Brain microvascular endothelial cell (primary cell): ENCODE results near the gene ZNF423.

Experiments used
- DNase-seq: peaks from one replicate; pipeline ENCODE4 v3.0.0-alpha.2; 2020
- H3K27ac ChIP-seq: fragments of 250-450 bp; sonication (Bioruptor Pico); 2 replicates; pipeline ENCODE4 v1.5.1; 2020; ENCODE audit warnings: mild to moderate bottlenecking, moderate library complexity
- H3K27me3 ChIP-seq: fragments of 250-450 bp; sonication (Bioruptor Pico); replicated peaks from 2 replicates; pipeline ENCODE4 v1.5.1; 2020; ENCODE audit warnings: mild to moderate bottlenecking
- H3K36me3 ChIP-seq: fragments of 250-450 bp; sonication (Bioruptor Pico); replicated peaks from 2 replicates; pipeline ENCODE4 v1.5.1; 2020; ENCODE audit warnings: mild to moderate bottlenecking
- H3K4me3 ChIP-seq: 2 replicates; pipeline ENCODE4 v1.5.1; 2011; ENCODE audit warnings: low read depth, mild to moderate bottlenecking, control low read depth, low read length, moderate library complexity
- in situ Hi-C: cut with HindIII; loops from 2 replicates; pipeline ENCODE4 v1.10.0; 2017; ENCODE audit warnings: low sequenced_read_pairs, low pct_ligation_motif_present
- TF ChIP-seq, protein P1 (sequence below): IDR thresholded peaks from 2 replicates; pipeline ENCODE4 v1.5.1; 2011; ENCODE audit warnings: low read depth, mild to moderate bottlenecking, moderate library complexity, low read length, control low read depth, inconsistent platforms; ENCODE audit errors: missing control alignments

ZNF423 gene

DNA sequence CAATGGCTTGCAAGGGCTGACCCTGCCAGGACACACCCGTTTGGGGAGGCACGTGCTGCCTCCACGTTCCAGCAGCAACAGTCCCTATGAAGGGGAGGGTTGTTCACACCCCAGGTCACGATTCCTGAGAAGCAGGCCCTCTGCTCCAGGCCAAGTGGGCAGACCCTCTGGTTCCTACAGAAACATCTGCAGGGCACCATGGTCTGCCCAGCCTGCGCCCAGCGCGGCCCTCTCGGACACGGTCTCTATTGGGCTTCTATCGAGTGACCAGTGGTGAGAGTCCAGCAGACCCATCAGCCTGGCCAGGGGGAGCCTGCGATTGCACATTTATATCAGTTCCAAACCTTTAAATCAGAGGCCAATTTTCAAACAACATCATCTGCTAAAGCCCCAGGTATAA, 128.3 kb downstream of the ZNF423 start:
- no peak for DNase-seq
- H3K27me3 ChIP-seq, result no peaks in the 10 kb centered on the region
- H3K36me3 ChIP-seq, result no peaks in the 10 kb centered on the region
- in situ Hi-C loops, result no loop called here
- no peak overlapping the region for H3K27ac ChIP-seq
- no peak overlapping the region for H3K4me3 ChIP-seq
- TF ChIP-seq, protein P1, sequence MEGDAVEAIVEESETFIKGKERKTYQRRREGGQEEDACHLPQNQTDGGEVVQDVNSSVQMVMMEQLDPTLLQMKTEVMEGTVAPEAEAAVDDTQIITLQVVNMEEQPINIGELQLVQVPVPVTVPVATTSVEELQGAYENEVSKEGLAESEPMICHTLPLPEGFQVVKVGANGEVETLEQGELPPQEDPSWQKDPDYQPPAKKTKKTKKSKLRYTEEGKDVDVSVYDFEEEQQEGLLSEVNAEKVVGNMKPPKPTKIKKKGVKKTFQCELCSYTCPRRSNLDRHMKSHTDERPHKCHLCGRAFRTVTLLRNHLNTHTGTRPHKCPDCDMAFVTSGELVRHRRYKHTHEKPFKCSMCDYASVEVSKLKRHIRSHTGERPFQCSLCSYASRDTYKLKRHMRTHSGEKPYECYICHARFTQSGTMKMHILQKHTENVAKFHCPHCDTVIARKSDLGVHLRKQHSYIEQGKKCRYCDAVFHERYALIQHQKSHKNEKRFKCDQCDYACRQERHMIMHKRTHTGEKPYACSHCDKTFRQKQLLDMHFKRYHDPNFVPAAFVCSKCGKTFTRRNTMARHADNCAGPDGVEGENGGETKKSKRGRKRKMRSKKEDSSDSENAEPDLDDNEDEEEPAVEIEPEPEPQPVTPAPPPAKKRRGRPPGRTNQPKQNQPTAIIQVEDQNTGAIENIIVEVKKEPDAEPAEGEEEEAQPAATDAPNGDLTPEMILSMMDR, result no peak

DNA sequence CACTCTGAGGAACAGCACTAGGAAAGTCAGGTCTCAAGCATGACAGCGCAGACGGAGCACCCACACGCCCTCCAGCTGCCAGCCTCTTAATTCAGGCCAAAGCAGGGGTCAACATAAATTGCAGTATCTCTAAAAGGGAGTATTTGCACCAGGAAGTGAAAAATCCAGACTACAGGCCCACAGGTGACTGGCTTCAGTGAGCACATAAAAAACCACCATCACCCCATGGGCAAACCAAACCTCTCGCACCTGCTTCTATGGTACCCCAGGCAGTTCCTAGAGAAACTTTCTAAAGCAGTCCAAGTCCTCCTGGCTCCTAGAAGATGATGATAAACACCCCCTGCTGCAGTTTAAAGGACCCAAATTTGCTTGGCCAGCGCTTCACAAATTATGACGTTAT, 129.8 kb downstream of the ZNF423 start:
- Histone ChIP-seq H3K4me3 (no peak overlapping the region), H3K27ac (no peak overlapping the region), H3K36me3 (no peaks in the 10 kb centered on the region), H3K27me3 (no peaks in the 10 kb centered on the region)
- DNase-seq, result no peak
- TF ChIP-seq, protein P1, result no peak
- in situ Hi-C loops, result no loop called here

DNA sequence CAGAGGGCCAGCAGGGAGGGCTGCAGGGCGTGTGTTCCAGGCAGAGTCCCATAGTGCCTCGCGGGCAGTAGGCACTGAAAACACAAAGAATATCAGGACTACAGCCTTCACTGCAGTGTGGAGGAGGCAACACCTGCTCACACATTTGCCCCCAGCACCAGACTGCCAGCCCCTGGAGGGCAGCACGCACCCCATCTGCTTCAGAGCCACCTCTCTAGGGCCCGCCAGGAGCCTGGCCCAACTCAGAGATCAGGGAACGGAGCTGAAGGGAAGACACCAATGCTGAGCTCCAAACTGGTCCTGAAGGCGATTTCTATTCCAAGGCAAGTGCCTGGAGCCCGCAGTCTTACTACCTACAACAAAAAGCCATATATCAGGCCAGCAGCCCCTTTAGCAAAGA, 130.3 kb downstream of the ZNF423 start:
- DNase-seq, result no peak
- TF ChIP-seq, protein P1, result no peak
- H3K27me3 ChIP-seq, result no peaks in the 10 kb centered on the region
- H3K4me3 ChIP-seq, result no peak overlapping the region
- H3K27ac ChIP-seq, result no peak overlapping the region
- in situ Hi-C loops, result no loop called here
- H3K36me3 ChIP-seq, result no peaks in the 10 kb centered on the region

DNA sequence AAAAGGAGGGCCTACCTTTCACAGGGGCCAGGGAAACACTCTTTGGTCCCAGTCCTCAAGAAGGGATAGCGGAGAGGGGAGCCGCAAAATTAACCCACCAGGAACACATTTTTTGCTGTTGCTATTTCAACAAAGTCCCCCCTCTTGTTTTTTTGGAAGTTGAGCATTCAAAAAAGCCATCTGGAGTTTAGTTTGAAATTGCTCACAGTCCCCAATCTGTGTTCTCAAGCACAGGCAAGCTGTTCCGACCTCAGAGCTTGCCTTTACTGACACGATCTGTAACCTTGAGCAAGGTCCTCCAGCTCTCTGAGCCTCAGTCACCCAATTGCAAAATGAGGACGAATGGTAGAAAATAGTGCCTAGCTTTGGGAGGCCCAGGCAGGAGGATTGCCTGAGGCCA, 131.1 kb downstream of the ZNF423 start:
- Histone ChIP-seq H3K36me3 (no peaks in the 10 kb centered on the region), H3K27ac (no peak overlapping the region), H3K4me3 (no peak overlapping the region), H3K27me3 (no peaks in the 10 kb centered on the region)
- TF ChIP-seq, protein P1, result no peak
- in situ Hi-C loops, result no loop called here
- no peak for DNase-seq

DNA sequence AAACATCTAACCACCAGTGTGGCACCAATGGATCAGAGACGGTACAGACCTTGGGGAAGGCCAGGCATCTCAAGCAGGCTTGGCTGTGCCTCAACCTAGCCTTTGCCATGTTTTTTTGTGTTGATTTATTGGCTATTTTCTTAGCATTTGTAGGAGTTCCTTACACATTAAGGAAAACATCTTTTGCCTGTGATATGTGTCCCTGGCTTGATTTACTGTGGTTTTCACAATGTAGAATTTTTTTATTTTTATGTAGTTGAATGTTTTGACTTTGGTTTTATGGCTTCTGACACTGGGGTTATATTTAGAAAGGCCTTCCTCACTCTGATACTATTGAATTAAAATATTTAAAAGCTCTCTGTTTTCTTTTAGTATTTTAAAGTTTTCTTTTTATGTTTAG, 132.6 kb downstream of the ZNF423 start:
- TF ChIP-seq, protein P1, result no peak
- DNase-seq, result no peak
- no peaks in the 10 kb centered on the region for H3K27me3 ChIP-seq
- in situ Hi-C loops, result no loop called here
- no peaks in the 10 kb centered on the region for H3K36me3 ChIP-seq
- no peak overlapping the region for H3K27ac ChIP-seq
- no peak overlapping the region for H3K4me3 ChIP-seq

DNA sequence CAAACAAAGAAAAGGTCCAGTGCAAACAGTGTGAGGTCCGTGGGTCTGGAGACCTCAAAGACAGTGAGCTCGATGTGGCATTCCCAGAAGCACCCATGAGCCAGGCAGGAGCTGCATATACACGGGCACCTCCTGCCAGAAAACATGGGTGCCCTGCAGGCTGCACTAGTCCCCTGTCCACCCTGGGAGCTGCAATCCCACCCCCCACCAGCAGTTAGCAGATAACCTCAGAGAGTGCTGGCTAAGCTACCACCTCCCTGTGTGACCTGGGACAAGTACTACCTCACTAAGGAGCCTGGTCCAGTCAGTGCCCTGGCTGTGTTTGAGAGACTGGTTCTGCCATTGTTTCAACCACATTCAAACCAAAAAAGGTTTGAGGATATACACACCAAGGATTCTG, 135.7 kb downstream of the ZNF423 start:
- no peak overlapping the region for H3K27ac ChIP-seq
- H3K27me3 ChIP-seq, result no peaks in the 10 kb centered on the region
- TF ChIP-seq, protein P1, result no peak
- in situ Hi-C loops, result no loop called here
- H3K4me3 ChIP-seq, result no peak overlapping the region
- DNase-seq, result no peak
- H3K36me3 ChIP-seq, result no peaks in the 10 kb centered on the region
